OCI-LY3 (cell line): ENCODE results near the gene PAX5.

Experiments
- H2AFZ ChIP-seq: fragments of 200-600, 300-600 bp; shearing (Covaris generic); 2 replicates; pipeline ENCODE4 v1.6.0; 2014; ENCODE audit warnings: antibody characterized with exemption, low read depth, low read length
- H3K27ac ChIP-seq: fragments of 200-600, 300-600 bp; sonication (generic); 2 replicates; pipeline ENCODE4 v1.5.1; 2014; ENCODE audit warnings: mild to moderate bottlenecking, low read length, moderate library complexity, mixed read lengths
- H3K27me3 ChIP-seq: fragments of 200-600, 300-600 bp; sonication (generic); 2 replicates; pipeline ENCODE4 v1.6.1; 2014; ENCODE audit warnings: low read depth, low read length, mixed read lengths
- H3K36me3 ChIP-seq: fragments of 200-600, 300-600 bp; sonication (generic); replicated peaks from 2 replicates; pipeline ENCODE3; 2014; ENCODE audit warnings: low read depth, low read length, mixed read lengths
- H3K4me1 ChIP-seq: fragments of 300-600, 200-600 bp; sonication (generic); 2 replicates; pipeline ENCODE4 v1.6.1; 2014; ENCODE audit warnings: low read length, mixed read lengths
- H3K4me2 ChIP-seq: fragments of 200-600, 300-600 bp; sonication (generic); 2 replicates; pipeline ENCODE4 v1.6.1; 2014; ENCODE audit warnings: low read length, mixed read lengths
- H3K4me3 ChIP-seq: fragments of 300-600, 200-600 bp; sonication (generic); 2 replicates; pipeline ENCODE4 v1.5.1; 2014; ENCODE audit warnings: antibody characterized with exemption, mild to moderate bottlenecking, low read length, moderate library complexity
- H3K79me2 ChIP-seq: fragments of 300-600, 200-600 bp; shearing (Covaris generic); 2 replicates; pipeline ENCODE4 v1.6.1; 2014; ENCODE audit warnings: mild to moderate bottlenecking, low read length, mixed read lengths
- H3K9ac ChIP-seq: fragments of 300-600, 200-600 bp; shearing (Covaris generic); 2 replicates; pipeline ENCODE4 v1.6.0; 2014; ENCODE audit warnings: mild to moderate bottlenecking, low read length, moderate library complexity
- H3K9me3 ChIP-seq: fragments of 200-600, 300-600 bp; shearing (Covaris generic); 2 replicates; pipeline ENCODE4 v1.6.1; 2014; ENCODE audit warnings: low read length, mixed read lengths; ENCODE audit not compliant: insufficient read depth
- H4K20me1 ChIP-seq: fragments of 200-600, 300-600 bp; sonication (generic); 2 replicates; pipeline ENCODE4 v1.6.1; 2016; ENCODE audit warnings: low read length, mixed read lengths; ENCODE audit not compliant: insufficient read depth
- EZH2phosphoT487 ChIP-seq: fragments of 200-600 bp; shearing (Covaris generic); IDR thresholded peaks from 2 replicates; pipeline ENCODE4 v1.6.1; 2018; ENCODE audit warnings: antibody characterized with exemption, mixed run types, low read depth
- TF ChIP-seq, protein P1 (sequence below): fragments of 200-600, 300-600 bp; sonication (generic); IDR thresholded peaks from 2 replicates; pipeline ENCODE4 v1.5.1; 2014; ENCODE audit warnings: antibody characterized with exemption, low read length, low read depth

Gene PAX5

DNA sequence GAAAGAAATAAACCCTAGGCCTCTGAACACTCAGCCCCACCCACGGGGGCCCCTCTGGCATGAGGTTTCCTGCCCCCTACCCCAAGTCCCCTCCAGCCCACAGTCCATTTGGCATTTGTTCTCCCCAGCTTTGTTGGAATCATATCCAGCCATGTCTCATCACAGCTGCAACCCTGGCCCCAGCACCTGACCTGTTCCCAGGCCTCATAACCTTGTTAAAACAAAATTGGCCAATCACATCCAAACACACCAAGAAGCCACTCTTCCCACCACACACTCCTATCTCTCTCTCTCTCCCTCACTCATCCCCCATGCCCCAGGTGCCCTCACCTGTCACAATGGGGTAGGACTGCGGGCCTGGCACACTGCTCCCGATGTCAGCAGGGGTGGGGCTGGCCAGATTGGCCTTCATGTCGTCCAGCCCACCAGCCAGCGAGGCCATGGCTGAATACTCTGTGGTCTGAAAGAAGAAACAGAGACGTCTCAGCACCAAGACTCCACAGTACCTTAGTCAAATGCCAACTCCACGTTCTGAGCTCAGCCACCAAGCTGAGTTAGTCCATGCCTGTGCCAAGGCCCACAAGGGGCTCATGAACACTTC, 110.9 kb downstream of the PAX5 start:
- Histone ChIP-seq H3K79me2 (peaks cover 93% of the 10 kb centered on the region), H3K4me1 (no peaks in the 10 kb centered on the region), H3K9me3 (no peaks in the 10 kb centered on the region), H3K27me3 (no peaks in the 10 kb centered on the region), H3K36me3 (peaks cover 80% of the 10 kb centered on the region), H3K4me3 (no peak overlapping the region), H2AFZ (no peak overlapping the region), H3K4me2 (no peak overlapping the region), H4K20me1 (peaks cover 84% of the 10 kb centered on the region), H3K27ac (no peak overlapping the region), H3K9ac (no peak overlapping the region)
- TF ChIP-seq, protein P1, sequence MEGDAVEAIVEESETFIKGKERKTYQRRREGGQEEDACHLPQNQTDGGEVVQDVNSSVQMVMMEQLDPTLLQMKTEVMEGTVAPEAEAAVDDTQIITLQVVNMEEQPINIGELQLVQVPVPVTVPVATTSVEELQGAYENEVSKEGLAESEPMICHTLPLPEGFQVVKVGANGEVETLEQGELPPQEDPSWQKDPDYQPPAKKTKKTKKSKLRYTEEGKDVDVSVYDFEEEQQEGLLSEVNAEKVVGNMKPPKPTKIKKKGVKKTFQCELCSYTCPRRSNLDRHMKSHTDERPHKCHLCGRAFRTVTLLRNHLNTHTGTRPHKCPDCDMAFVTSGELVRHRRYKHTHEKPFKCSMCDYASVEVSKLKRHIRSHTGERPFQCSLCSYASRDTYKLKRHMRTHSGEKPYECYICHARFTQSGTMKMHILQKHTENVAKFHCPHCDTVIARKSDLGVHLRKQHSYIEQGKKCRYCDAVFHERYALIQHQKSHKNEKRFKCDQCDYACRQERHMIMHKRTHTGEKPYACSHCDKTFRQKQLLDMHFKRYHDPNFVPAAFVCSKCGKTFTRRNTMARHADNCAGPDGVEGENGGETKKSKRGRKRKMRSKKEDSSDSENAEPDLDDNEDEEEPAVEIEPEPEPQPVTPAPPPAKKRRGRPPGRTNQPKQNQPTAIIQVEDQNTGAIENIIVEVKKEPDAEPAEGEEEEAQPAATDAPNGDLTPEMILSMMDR: no peak
- no peak for TF ChIP-seq EZH2phosphoT487

DNA sequence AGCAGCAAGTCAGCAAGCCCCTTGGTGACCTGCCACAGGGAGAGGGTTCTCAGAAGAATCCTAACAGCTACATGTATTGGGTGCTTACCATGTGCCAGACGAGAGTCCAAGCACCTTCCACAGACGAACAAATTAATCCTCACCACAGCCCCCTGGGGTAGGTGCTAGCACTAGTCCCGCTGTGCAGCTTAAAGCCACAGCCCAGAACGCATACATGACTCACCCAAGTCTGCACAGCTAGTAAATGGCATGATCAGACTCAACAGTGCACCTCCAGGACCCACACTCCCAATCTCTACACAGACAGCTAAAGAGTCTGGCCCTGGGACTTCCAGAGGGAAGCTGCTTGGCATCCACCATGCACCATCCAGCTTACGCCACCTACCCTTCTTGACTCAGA, 111.5 kb downstream of the PAX5 start:
- peaks cover 81% of the 10 kb centered on the region for H4K20me1 ChIP-seq

DNA sequence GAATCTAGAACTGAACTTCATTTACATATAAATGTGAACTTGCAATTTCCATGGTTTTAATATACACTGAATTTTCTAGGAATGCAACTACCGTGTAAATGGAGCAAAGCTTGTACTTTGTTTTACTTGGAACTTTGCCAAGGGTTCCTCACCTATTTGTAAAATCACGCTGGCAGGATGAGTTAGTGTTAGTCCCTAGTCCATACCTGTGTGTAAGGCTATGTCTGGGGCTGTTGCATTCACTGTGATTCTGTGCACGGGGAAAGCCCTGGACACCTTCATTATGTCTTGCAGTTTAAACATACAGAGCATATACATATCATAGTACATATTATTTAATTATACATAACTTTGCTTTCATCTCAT, 119.9 kb downstream of the PAX5 start:
- H4K20me1 ChIP-seq: peaks cover 60% of the 10 kb centered on the region
- no peak overlapping the region for H3K4me2 ChIP-seq
- H3K9me3 ChIP-seq: no peaks in the 10 kb centered on the region
- no peak overlapping the region for H2AFZ ChIP-seq
- H3K27me3 ChIP-seq: no peaks in the 10 kb centered on the region
- H3K79me2 ChIP-seq: peaks cover 91% of the 10 kb centered on the region
- TF ChIP-seq, protein P1: no peak
- no peak for TF ChIP-seq EZH2phosphoT487
- no peak overlapping the region for H3K4me3 ChIP-seq
- no peak overlapping the region for H3K9ac ChIP-seq
- peaks cover 61% of the 10 kb centered on the region for H3K36me3 ChIP-seq
- H3K4me1 ChIP-seq: no peaks in the 10 kb centered on the region
- H3K27ac ChIP-seq: no peak overlapping the region

More for the DNA sequence above, 111.5 kb downstream of the PAX5 start:
- Histone ChIP-seq H3K4me3 (no peak overlapping the region), H3K9ac (no peak overlapping the region), H3K4me1 (no peaks in the 10 kb centered on the region), H3K9me3 (no peaks in the 10 kb centered on the region), H3K27me3 (no peaks in the 10 kb centered on the region), H3K4me2 (no peak overlapping the region), H3K27ac (no peak overlapping the region), H3K36me3 (peaks cover 77% of the 10 kb centered on the region), H2AFZ (no peak overlapping the region), H3K79me2 (peaks cover 93% of the 10 kb centered on the region)
- TF ChIP-seq, protein P1: no peak
- no peak for TF ChIP-seq EZH2phosphoT487

DNA sequence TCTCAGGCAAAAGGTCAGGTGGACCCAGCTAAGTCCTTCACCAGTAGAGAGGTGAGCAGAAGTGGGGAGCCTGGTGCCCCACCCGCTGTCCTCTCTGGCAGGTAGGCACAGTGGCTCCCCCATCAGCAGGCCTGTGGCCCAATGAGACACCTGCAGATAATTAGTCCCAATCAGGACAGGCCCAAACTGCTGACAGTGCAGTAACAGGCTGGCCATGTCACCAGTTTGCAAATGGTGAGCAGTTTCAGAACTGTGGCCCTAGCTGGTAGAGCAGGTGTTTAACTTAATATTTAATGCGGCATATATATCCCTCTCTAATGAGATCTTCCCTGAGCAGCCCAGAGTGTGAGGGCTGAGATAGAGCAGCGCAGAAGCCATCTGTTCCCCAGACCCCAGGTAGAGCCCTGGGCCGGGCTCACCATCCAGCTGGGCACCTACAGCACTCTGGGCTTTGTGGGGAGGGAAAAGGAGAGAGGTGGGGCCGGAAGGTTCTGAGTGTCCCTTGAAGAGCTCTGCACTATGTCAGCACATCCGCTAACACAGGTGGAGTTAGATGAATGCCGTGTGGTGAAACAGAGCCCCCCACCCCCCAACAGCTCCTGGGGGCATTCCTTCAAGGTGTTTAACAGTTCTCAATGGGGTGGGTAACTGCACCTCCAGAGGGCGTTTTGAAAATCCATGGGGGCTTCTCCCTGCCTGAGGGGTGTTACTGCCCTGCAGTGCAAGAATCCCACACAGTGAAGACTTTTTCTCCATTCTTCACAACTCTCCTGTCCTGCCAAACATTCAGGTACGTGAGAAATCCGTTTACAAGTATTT, 120.5 kb downstream of the PAX5 start:
- Histone ChIP-seq H3K4me3 (no peak overlapping the region), H3K36me3 (peaks cover 60% of the 10 kb centered on the region), H3K4me1 (no peaks in the 10 kb centered on the region), H3K9me3 (no peaks in the 10 kb centered on the region), H3K9ac (no peak overlapping the region), H4K20me1 (peaks cover 61% of the 10 kb centered on the region), H3K27ac (no peak overlapping the region), H3K79me2 (peaks cover 91% of the 10 kb centered on the region), H2AFZ (no peak overlapping the region), H3K27me3 (no peaks in the 10 kb centered on the region), H3K4me2 (no peak overlapping the region)
- TF ChIP-seq, protein P1: no peak
- no peak for TF ChIP-seq EZH2phosphoT487
